Ramos (cell line): ENCODE data around the gene HSPA12B.

Experiments
- in situ Hi-C: fragments of 300-500 bp; cut with MboI; formaldehyde crosslinking; loops from one replicate; pipeline ENCODE4 v1.14.3; 2022; ENCODE audit warnings: low sequenced_read_pairs; ENCODE audit not compliant: unreplicated experiment

HSPA12B gene, protein sequence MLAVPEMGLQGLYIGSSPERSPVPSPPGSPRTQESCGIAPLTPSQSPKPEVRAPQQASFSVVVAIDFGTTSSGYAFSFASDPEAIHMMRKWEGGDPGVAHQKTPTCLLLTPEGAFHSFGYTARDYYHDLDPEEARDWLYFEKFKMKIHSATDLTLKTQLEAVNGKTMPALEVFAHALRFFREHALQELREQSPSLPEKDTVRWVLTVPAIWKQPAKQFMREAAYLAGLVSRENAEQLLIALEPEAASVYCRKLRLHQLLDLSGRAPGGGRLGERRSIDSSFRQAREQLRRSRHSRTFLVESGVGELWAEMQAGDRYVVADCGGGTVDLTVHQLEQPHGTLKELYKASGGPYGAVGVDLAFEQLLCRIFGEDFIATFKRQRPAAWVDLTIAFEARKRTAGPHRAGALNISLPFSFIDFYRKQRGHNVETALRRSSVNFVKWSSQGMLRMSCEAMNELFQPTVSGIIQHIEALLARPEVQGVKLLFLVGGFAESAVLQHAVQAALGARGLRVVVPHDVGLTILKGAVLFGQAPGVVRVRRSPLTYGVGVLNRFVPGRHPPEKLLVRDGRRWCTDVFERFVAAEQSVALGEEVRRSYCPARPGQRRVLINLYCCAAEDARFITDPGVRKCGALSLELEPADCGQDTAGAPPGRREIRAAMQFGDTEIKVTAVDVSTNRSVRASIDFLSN

DNA sequence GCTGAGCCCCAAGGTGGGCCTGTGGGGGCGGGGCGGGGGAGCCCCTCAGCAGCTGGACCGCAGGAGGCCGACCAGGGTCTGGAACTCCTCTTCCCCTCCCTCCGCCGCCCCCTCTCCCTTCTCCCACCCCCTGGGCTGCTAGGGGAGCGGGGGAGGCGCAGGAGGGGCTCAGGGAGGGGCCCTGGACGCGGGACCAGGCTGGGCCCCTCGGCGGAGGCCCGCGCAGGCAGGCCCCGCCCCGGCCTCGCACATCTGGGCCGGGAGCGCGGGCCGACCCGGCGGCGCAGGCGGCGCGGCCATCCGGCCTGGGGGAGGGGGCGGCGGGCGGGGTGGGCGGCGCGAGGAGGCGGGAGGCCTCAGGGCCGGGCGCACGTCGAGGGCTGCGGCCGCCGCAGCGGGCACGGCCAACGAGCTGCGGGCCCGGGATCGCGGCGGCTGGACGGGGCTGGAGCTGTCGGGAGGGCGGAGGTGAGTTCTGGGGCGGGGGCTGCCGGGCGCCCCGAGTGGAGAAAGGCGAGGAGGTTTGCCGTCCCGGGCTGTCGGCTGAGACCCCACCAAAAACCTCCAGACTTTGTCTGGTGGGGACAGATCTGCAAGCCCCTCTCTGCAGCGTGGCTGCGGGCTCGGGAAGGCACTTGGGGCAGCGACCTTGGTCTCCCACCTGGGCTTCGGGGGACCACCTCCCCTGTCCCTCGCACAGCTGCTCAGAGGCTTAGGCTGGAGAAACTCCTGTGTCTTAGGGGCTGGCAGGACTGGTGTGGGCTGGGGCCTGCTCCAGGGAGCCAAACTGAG lies at the start of gene HSPA12B:
Gene HSPA12B (plus strand): TSS at position 359 of the 792 bp plus-strand sequence. CDS start 5,990 bp downstream, outside the sequence.
- in situ Hi-C loops: no loop called here

DNA sequence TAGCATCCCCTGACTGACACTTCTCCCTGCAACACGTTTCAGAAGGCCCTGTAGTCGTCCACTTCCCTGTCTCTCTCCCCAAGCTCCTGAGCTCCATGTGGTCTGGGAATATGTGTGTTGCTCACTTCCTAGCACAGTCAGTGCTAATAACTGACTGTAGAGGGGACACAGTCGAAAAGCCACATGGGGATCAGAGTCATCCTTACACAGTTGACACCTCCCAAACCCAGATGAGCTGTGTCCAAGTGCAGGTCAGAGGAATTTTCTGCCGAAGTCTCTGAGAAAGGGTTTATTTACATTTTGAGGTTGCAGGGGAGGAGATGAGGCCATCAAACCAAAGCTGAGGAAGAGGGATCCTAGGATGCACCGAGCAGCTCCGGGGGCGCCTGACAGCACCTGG lies 47.1 kb upstream of the HSPA12B start:
- in situ Hi-C loops: no loop called here

DNA sequence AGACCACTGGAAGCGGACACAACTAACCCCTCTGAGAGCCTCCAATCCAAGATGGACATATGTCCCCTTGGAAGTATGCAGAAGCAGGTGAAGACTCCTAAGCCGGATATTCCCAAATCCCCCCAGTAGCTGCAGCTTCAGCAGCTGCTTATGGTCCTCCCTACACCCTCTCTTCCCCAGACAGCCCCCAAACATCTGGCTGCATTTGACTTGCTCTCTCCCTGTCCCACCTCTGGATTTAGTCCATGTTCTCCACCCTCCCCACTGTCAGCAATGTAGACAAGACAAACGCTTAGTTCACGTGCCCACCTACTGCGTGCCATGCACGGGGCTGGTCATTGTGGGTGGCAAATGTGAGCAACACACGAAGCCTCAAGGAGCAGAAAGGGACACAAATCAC lies 46.1 kb upstream of the HSPA12B start:
- in situ Hi-C loops: no loop called here

DNA sequence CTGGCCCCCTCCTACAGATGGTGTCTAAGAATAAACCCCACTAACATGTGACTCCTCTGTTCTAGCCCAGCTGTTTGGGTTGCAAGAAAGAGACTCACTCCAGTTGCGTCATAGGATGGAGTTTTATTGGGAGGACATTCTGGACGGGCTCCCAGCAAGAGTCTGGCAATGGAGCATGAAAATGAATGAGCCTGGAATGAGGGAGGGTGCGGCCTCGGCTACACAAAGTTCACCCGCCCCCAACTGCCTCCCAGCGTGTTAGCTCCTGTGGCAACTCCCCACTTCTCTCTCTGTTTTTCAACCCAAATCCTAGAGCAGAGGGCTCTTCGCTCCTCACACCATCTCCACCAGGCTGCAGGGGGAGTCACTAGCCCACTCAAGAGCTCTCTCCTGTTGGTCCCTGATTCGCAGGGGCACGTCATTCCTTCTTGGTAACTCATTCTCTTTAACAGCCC lies 45.6 kb upstream of the HSPA12B start:
- in situ Hi-C loops: no loop called here

DNA sequence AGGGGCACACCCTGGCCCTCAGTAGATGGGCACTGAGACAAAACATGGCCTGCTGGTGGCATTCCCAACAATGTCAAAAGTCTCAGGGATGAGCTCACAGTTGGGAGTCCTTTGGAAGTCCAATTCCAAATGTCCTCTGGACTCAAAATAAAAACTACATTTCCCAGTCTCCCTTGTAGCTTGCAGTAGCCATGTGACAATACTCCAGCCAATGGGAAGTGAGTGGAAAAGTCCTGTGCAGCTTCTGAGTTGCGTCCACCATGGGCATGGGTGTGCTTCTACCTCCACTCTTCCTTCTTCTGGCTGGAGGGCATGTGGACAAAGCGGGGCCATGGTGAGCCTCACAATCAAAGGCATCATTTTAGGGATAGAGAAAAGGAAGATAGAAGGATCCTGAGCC lies 44.8 kb upstream of the HSPA12B start:
- in situ Hi-C loops: no loop called here

DNA sequence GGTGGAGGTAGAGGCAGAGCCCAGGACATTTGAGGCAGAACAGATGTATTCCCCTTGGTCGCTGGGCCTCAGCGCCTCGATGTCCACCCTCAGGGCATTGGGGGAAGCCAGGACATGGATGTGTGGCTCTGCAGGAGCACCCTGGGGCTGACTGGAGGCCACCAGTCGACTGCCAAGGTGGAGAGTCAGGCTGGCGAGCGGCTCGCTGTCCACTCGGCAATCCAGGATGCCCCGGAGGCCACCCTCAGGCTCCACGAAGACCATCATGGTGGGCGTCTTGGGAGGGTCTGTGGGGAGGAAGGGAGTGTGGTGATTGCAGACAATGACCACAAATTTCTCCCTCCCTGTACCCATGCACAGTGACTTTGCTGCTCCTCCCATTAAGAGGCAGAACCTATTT lies 42.5 kb upstream of the HSPA12B start:
- in situ Hi-C loops: no loop called here

DNA sequence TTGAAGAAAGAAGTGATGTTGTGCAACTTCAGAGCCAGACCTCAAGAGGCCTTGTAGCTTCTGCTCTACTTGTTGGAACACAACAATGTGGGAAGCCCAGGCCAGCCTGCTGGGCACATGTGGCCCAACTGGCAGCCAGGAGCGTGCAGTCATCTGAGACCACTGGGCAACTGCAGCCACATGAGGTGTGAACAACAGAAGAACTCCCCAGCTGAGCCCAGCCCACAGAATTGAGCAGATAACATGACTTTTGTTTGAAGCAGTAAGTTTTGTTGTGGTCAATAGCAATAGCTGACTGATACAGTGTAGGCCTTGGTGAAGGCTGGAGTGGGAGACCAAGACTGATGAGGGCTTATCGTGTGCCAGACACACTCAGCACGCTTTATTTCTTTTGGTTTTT lies 42.1 kb upstream of the HSPA12B start:
- in situ Hi-C loops: no loop called here

DNA sequence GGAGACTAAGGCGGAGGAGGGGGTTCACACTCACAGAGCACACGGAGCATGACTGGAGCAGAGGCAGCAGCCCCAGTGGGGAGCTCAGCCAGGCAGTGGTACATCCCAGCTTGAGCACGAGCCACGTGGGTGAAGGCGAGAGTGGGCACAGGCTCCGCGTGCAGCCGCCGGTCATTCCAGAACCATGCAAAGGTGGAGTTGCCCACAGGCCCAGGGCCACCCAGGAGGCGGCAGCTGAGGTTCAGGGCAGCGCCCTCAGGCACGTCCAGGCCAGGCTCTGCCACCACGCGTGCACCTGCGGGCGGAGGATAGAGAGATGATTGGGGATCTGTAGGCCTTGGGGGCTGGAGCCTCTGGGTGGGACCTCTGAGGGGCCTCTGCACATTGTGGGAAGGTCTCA lies 41.2 kb upstream of the HSPA12B start:
- in situ Hi-C loops: no loop called here

DNA sequence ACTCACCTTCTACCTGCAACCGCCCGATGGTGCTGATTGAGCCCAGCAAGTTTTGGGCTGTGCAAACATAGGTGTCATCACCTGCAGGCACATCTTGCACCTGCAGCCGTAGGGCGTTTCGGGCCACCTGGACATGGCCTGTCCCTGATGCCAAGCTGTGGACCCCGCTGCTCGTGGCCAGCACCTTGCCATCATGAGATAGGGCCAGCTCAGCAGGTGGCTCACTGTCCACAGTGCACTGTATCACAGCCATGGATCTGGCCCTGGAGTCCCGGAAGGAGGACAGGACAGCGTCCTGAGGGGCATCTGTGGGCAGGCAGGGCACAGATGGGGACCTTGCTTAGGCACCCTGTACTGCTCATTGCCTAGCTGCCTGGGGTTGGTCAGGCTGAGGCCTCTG lies 40.6 kb upstream of the HSPA12B start:
- in situ Hi-C loops: no loop called here

DNA sequence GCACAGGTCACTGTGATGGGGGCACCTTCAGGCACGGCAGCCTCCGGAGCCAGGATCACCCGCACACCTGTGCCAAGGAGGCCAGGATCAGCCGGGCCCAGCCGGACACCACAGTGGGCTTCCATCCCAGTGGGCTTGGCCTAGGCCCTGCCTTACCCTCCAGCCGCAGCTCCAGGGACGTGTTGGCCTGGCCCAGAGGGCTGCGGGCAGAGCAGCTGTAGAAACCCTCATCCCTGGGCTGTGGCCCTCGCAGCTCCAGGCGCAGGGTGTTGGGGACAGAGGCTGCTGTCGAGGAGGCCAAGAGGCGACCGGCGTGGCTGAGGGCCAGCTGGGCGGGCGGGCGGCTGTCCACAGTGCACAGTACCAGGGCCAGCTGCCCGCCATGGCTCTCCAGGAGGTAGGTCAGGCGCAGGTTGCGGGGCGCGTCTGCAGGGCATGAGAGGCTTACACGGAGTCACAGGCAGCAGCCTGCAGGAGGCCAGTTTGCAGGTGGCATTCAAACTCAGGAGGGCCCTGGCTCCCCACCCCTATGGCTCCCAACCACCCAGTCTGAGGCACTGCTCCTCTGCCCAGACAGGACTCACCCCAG lies 39.7 kb upstream of the HSPA12B start:
- in situ Hi-C loops: no loop called here

DNA sequence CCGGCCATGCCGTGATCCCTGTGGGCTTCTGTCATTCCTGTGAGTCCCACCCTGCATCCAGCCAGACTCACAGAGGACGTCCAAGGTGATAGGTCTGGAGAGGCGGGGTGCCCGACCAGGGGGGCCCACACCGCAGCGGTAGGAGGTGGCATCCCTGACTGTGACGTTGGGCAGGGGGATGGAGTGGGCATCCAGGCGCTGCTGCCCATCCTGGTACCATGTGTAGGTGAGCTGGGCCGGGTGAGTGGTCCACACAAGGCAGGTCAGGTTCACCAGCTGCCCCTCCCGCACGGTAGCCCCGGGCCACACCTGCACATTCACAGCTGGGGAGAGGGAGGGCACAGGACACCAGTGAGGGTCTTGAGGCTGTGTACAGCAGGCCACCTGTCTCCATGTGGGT lies 39.1 kb upstream of the HSPA12B start:
- in situ Hi-C loops: no loop called here

DNA sequence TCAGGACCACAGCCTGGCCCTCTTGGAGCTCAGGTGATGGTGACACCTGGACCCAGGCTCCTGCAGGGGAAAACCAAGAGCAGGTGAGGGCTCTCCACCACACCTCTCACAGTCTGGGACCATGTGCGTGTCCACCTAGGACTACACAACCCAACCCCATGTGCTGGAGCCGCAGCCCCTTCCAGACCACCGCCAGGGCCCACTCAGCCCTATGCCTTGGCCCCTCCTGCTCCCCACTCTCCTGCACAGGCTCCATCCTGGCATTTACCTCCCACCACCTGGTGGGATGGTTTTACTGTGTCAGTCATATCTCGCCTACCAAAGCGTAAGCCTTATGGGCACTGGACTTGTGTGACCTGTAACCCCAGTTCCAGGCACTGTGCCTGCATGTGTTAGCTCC lies 37.6 kb upstream of the HSPA12B start:
- in situ Hi-C loops: no loop called here

DNA sequence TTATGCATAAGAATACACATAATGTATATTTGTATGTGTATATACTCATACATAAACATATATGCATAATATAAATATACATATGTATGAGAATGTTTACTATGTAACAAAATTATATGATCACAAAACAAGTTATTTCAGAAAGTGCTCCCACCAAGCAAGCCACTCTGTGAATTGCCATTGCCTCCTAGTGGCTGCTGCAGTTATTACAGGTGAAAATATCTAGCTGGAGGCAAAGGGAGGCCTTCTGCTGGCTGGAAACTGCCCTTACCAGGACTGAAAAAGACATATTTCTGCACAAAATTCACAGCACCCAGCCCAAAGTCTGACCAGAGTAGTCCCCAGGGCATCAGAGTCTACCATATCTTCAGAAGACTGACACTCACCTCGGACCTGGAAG lies 36.3 kb upstream of the HSPA12B start:
- in situ Hi-C loops: no loop called here

DNA sequence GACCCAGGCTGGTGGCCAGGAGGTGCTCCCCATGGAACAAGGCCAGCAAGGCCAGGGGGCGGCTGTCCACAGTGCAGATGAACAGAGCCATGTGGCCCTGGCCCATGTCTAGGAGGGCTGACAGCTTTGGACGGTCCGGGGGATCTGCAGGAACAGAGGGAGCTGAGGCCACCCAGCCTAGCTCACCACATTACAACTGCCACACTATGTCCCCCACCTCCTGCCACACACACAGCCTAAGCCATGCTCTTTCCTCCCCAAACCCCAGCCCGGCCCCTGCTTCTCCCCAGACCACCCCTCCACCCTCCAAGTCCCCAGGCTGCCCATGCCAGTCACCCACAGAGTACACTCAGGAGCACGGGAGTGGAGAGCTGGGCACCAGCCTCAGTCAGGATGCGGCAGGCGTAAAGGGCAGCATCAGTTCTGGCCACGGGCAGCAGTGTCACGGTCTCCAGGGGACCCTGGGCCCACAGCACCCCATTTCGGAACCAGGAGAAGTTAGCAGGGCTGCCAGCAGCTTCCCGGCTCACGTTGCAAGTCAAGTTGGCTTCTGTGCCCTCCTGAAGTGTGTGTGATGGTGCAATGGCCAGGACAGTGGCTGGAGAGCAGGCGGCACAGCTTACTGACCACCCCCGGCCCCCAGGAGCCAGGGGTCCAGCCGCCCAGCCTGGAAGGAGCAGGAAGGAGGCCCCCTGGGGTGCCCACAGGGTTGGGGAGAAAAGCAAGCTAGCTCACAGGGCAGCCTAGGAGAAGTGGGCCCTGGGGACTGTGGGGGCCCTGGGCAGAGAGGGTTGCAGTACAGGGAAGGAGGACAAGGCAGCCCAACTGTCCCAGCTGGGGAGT lies 35.5 kb upstream of the HSPA12B start:
- in situ Hi-C loops: no loop called here

DNA sequence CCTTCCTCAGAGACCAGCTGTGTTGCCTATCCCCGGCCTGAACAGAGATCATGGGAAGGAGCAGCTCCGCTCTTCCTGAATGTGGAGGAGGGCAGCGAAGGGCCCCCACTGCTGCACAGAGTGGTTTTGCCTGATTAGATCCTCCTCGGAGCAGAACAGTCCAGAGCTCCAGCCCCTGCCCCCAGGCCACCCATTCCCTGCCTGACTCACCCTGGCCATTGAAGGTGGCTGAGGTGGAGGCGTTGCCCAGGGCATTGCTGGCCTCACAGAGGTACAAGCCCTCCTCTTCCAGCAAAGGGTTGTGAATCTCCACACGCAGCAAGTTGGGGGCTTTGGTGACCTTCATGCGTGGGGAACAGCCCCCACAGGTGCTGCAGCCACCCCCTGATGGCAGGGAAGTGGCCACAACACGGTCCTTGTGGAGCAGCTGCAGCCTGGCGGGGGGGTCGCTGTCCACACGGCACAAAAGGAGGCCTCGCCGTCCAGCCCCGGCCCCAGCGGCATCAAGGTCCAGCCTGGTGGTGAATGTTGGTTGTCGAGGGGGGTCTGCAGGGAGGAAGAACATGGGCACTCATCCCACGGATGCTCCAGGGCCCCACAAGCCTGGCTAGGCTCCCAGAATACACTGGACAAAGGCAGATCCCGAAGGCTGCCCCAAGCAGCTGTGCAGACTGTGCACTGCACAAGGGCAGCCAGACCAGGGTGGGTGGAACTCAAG lies 34.7 kb upstream of the HSPA12B start:
- in situ Hi-C loops: no loop called here

DNA sequence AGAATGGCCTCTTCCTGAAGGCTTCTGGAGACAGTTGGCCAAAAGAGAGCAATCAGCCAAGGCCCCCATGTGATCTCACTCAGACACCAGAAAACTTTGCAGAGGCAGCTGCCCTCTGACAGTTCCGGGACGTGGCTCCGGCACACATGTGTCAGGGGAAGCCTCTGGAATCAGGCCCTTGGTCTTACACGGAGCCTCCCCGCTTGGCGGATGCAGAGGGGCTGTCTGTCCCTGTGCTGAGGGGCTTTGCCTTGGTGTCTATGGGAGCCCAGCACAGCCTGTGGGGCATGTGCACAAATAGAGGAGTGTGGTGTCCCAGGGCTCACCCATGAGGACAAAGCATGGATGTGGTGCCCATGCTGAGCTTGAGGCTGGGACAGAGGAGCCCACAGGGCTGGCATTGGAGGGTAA lies 33.9 kb upstream of the HSPA12B start:
- in situ Hi-C loops: no loop called here

DNA sequence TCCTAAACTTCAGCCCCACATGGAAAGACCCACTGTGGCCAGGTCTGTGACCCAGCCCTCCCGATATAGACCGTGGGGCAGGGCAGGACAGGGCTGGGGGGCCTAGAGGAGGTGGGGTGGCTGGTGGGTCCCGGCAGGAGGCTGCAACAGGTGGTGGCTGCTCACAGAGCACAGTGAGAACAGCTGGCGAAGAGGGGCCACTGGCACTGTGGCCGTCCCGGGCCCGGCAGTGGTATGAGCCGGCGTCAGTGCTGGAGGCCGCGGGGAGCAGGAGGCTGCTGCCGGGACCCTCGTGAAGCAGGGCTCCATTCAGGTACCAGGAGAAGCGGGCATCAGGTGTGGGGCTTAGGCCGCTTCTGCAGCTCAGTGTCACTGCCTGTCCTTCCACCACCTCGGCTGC lies 33.4 kb upstream of the HSPA12B start:
- in situ Hi-C loops: no loop called here

DNA sequence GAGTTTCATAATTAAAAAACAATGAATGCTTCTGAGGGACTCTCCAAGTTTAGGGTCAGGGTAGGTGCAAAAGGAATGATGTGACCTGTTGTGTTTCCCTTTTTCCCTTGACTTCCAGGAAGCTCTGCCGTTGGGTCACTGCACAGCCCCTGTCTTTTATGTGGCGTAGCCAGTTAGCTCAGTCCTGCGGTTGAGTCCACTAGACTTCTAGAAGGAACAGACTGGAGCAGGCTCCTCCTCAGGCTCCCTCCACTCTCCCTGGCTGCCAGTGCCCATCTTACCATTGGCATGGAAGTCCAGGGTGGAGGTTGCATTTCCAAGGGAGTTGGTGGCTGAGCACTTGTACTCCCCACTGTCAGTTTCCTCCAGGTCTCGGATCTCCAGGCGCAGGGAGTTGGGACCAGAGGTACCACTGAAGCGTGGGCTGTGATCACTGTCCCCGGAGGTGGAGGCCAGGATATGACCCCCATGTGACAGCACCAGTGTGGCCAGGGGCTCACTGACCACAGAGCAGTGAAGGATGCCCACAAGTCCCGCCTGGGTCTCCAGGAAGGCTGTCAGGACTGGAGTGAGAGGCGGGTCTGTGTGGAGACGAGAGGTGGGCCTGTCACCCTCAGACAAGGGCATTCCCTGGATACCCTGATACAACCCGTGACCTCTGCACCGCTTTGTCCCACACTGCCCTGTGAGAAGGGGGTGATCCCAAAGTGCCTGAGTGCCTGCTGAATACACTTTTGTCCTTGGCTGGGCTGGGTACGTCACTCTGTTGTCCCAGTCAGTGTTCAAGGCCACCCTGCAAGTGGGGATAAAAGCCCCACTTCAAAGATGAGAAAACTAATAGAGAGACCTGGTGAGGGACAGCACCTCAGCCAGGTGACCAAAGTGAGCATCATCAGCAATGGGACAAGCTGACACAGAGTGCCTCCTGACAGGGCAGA lies 31.2 kb upstream of the HSPA12B start:
- in situ Hi-C loops: no loop called here
